Spleen (tissue), 11 donors: ENCODE results near the gene ADAMTS3. TPM values are rescaled to one million over a fixed set of nuclear protein-coding genes. Genes with fewer than 3 reads are reported as not detected.

Experiments used
- DNase-seq: peaks from one replicate; pipeline ENCODE4 v3.0.0-alpha.2; 2020
- H3K27ac ChIP-seq, 8 donors: fragments of 200-600 bp; sonication (generic) in 7 of 8; 1 replicate in 4 of 8; 2 replicates in 4 of 8; pipeline versions ENCODE4 v1.5.0 to v1.8.0; 2016 to 2021; ENCODE audit warnings: inconsistent platforms in 4 of 8, mild to moderate bottlenecking in 4 of 8, moderate library complexity in 1 of 8
- H3K27me3 ChIP-seq, 7 donors: fragments of 200-600 bp; sonication (generic) in 6 of 7; replicated peaks in 1 of 7; 1 replicate in 4 of 7; 2 replicates in 3 of 7; pipeline versions ENCODE4 v1.5.0 to v1.8.0; 2016 to 2021; ENCODE audit warnings: inconsistent platforms in 3 of 7, mild to moderate bottlenecking in 1 of 7
- H3K36me3 ChIP-seq, 6 donors: fragments of 200-600 bp; sonication (generic) in 5 of 6; 1 replicate in 4 of 6; 2 replicates in 2 of 6; pipeline versions ENCODE4 v1.5.0 to v1.8.0; 2016 to 2021; ENCODE audit warnings: inconsistent platforms in 2 of 6
- H3K4me1 ChIP-seq, 6 donors: fragments of 200-600 bp; sonication (generic) in 5 of 6; 1 replicate in 3 of 6; 2 replicates in 3 of 6; pipeline versions ENCODE4 v1.5.0 to v1.8.0; 2016 to 2021; ENCODE audit warnings: inconsistent platforms in 3 of 6
- H3K4me3 ChIP-seq, 8 donors: fragments of 200-600 bp; sonication (generic) in 7 of 8; 1 replicate in 4 of 8; 2 replicates in 4 of 8; pipeline versions ENCODE4 v1.5.0 to v1.8.0; 2016 to 2021; ENCODE audit warnings: inconsistent platforms in 4 of 8, mild to moderate bottlenecking in 4 of 8, moderate library complexity in 2 of 8
- H3K9me3 ChIP-seq, 8 donors: fragments of 200-600 bp; sonication (generic) in 7 of 8; 1 replicate in 4 of 8; 2 replicates in 4 of 8; pipeline versions ENCODE4 v1.5.0 to v1.8.0; 2016 to 2021; ENCODE audit warnings: inconsistent platforms in 4 of 8
- CTCF ChIP-seq, 11 experiments: fragments of 200-600 bp in 7 of 11; fragments of 450-650 bp in 4 of 11; sonication (generic) in 4 of 11; IDR thresholded peaks in 8 of 11; conservative IDR thresholded peaks in 3 of 11; 1 replicate in 7 of 11; 2 replicates in 4 of 11; pipeline versions ENCODE4 v1.4.0 to v1.8.0; 2016 to 2021; ENCODE audit warnings: antibody characterized with exemption in 11 of 11, inconsistent platforms in 4 of 11, mild to moderate bottlenecking in 1 of 11
- POLR2A ChIP-seq, 3 donors: fragments of 450-650 bp; IDR thresholded peaks; one replicate each; pipeline ENCODE4 v1.5.1; 2017; ENCODE audit warnings: antibody characterized with exemption in 3 of 3, mild to moderate bottlenecking in 1 of 3
- POLR2AphosphoS5 ChIP-seq, 3 donors: sonication (generic); formaldehyde crosslinking; IDR thresholded peaks; one replicate each; pipeline ENCODE4 v1.5.1; 2017; ENCODE audit warnings: antibody characterized with exemption in 3 of 3
- WGBS, 5 donors: extraction: QIAGEN DNeasy Blood & Tissue Kit in 3 of 5; methylation state at CpG; one replicate each; pipeline versions ENCODE4 v1.1.5 to v1.1.7; 2013 to 2018; 5-methylcytosine and 5-hydroxymethylcytosine counted together
- intact Hi-C: fragments of 100-400 bp; cut with DNase I; formaldehyde crosslinking; loops from one replicate; pipeline ENCODE4 v1.15.0; 2023; ENCODE audit warnings: low total_unique reads
- polyA plus RNA-seq, 3 donors: library from polyadenylated mRNA; stranded (reverse); fragments of 200-250 nt; gene quantifications; one replicate each; pipeline ENCODE4 v1.2.1, GENCODE V29; 2013
- total RNA-seq, 7 donors: library from RNA; depleted of rRNA in 3 of 7; stranded (reverse); fragments of >200 nt in 3 of 7; fragmentation: NEBNext Ultra II Directional in 4 of 7; extraction: Animal tissue kit (Norgen Biotek cat#: 25700) in 4 of 7; gene quantifications; one replicate each; pipeline versions ENCODE4 v1.1.0 to v1.2.1, GENCODE V29; 2016 to 2021
- donor health status: healthy with polysubstance abuse.
- donor health status: DM: no; HTN: no; CAD: no; lungs with moderate emphysema.
- donor health status: DM: no; HTN: no; CAD: no.
- donor health status: Bipolar disorder and iron deficiency.
- donor health status: healthy.
- donor health status: DM: no; HTN: no; CAD: no.
- donor health status: DM: yes; HTN: yes; CAD: no.

The ADAMTS3 gene
- total and polyA plus RNA-seq, 10 donors: 0.15 to 2.6 (median 0.66) TPM

- H3K27ac ChIP-seq: no peak overlapping the region
- H3K36me3 ChIP-seq: no peaks in the 10 kb centered on the region
- no peak overlapping the region for H3K4me3 ChIP-seq
- H3K9me3 ChIP-seq: no peaks in the 10 kb centered on the region
- WGBS, 5 donors: 94 to 96% (median 95%) methylated on average over 9 of the region's 9 CpGs
- no peak for DNase-seq
- TF ChIP-seq POLR2AphosphoS5 (IDR thresholded peaks at IDR 0.05): no peak
- no peak for TF ChIP-seq CTCF (IDR thresholded peaks at IDR 0.05 in 8 of 11, conservative IDR thresholded peaks at IDR 0.05 in 3 of 11)
- TF ChIP-seq POLR2A (IDR thresholded peaks at IDR 0.05): no peak
- H3K4me1 ChIP-seq: no peaks in the 10 kb centered on the region
- H3K27me3 ChIP-seq: no peaks in the 10 kb centered on the region
- intact Hi-C loops: no loop called here
Observed at GRCh38 chr4:72305620-72306019, 263.4 kb downstream of the ADAMTS3 start.

- no peak for TF ChIP-seq POLR2AphosphoS5 (IDR thresholded peaks at IDR 0.05)
- no peak for TF ChIP-seq POLR2A (IDR thresholded peaks at IDR 0.05)
- TF ChIP-seq CTCF (IDR thresholded peaks at IDR 0.05 in 8 of 11, conservative IDR thresholded peaks at IDR 0.05 in 3 of 11): no peak
- Histone ChIP-seq H3K27ac (no peak overlapping the region), H3K4me3 (no peak overlapping the region), H3K27me3 (no peaks in the 10 kb centered on the region), H3K4me1 (no peaks in the 10 kb centered on the region), H3K36me3 (no peaks in the 10 kb centered on the region), H3K9me3 (no peaks in the 10 kb centered on the region)
- DNase-seq: no peak
- WGBS, 5 donors: 83 to 92% (median 89%) methylated on average over 4 of the region's 4 CpGs
- intact Hi-C loops: no loop called here
Observed at GRCh38 chr4:72305080-72305479, 263.9 kb downstream of the ADAMTS3 start.

- no peaks in the 10 kb centered on the region for H3K27me3 ChIP-seq
- 65 to 76% (median 70%) methylated on average over 4 of the region's 4 CpGs for WGBS, 5 donors
- peak; percentile 12 to 72 (median 55) for TF ChIP-seq CTCF (IDR thresholded peaks at IDR 0.05 in 8 of 11, conservative IDR thresholded peaks at IDR 0.05 in 3 of 11)
- no peak for TF ChIP-seq POLR2A (IDR thresholded peaks at IDR 0.05)
- no peak overlapping the region for H3K4me3 ChIP-seq
- no peak for DNase-seq
- no peak overlapping the region for H3K27ac ChIP-seq
- intact Hi-C loops: no loop called here
- H3K9me3 ChIP-seq: no peaks in the 10 kb centered on the region
- no peaks in the 10 kb centered on the region for H3K4me1 ChIP-seq
- no peaks in the 10 kb centered on the region for H3K36me3 ChIP-seq
Observed at GRCh38 chr4:72302981-72303704, 265.9 kb downstream of the ADAMTS3 start.

GRCh38 chr4:72301759-72302158 lies 267.3 kb downstream of the ADAMTS3 start:
- H3K36me3 ChIP-seq: no peaks in the 10 kb centered on the region
- H3K4me1 ChIP-seq: no peaks in the 10 kb centered on the region
- intact Hi-C loops: no loop called here
- H3K27me3 ChIP-seq: no peaks in the 10 kb centered on the region
- no peak for DNase-seq
- no peak for TF ChIP-seq CTCF (IDR thresholded peaks at IDR 0.05 in 8 of 11, conservative IDR thresholded peaks at IDR 0.05 in 3 of 11)
- TF ChIP-seq POLR2AphosphoS5 (IDR thresholded peaks at IDR 0.05): no peak
- TF ChIP-seq POLR2A (IDR thresholded peaks at IDR 0.05): no peak
- H3K27ac ChIP-seq: no peak overlapping the region
- WGBS, 5 donors: 92 to 100% (median 97%) methylated on average over 2 of the region's 2 CpGs
- no peak overlapping the region for H3K4me3 ChIP-seq
- H3K9me3 ChIP-seq: no peaks in the 10 kb centered on the region
